Trophoblast cell (in vitro differentiated cells and primary cell): ENCODE data around the gene TUT7.
"Not testable (repeated sequence)": the region's sequence is repeated elsewhere in the genome, so short reads cannot be mapped to it uniquely, and the experiment has no call there.

ENCODE experiments used
- DNase-seq, 2 donors: peaks; one replicate each; pipeline ENCODE4 v3.0.0-alpha.2; 2016
- H2AFZ ChIP-seq: 2 replicates; pipeline ENCODE4 v1.6.1; 2013; ENCODE audit warnings: low read length, moderate library complexity, mild to moderate bottlenecking; ENCODE audit not compliant: insufficient read depth, poor library complexity
- H2AK5ac ChIP-seq: 2 replicates; pipeline ENCODE4 v1.6.1; 2013; ENCODE audit warnings: mild to moderate bottlenecking, low read length
- H2BK120ac ChIP-seq: 2 replicates; pipeline ENCODE4 v1.6.1; 2013; ENCODE audit warnings: low read length, mild to moderate bottlenecking, moderate library complexity; ENCODE audit not compliant: insufficient read depth, poor library complexity
- H2BK12ac ChIP-seq: 2 replicates; pipeline ENCODE4 v1.6.1; 2013; ENCODE audit warnings: mild to moderate bottlenecking, low read length, moderate library complexity
- H2BK5ac ChIP-seq: 2 replicates; pipeline ENCODE4 v1.6.1; 2013; ENCODE audit warnings: low read length, low read depth, moderate library complexity, mild to moderate bottlenecking; ENCODE audit not compliant: poor library complexity
- H3K14ac ChIP-seq: 2 replicates; pipeline ENCODE4 v1.6.1; 2013; ENCODE audit warnings: mild to moderate bottlenecking, low read length
- H3K18ac ChIP-seq: 2 replicates; pipeline ENCODE4 v1.6.1; 2013; ENCODE audit warnings: mild to moderate bottlenecking, low read length
- H3K23ac ChIP-seq: 2 replicates; pipeline ENCODE4 v1.6.1; 2013; ENCODE audit warnings: low read length
- H3K27ac ChIP-seq: 2 replicates; pipeline ENCODE4 v1.5.1; 2013; ENCODE audit warnings: low read depth, mild to moderate bottlenecking, inconsistent platforms, low read length, moderate library complexity
- H3K27me3 ChIP-seq: 2 replicates; pipeline ENCODE4 v1.6.1; 2013; ENCODE audit warnings: inconsistent platforms, mild to moderate bottlenecking, low read length, moderate library complexity; ENCODE audit not compliant: insufficient read depth
- H3K36me3 ChIP-seq, 2 experiments: 1 replicate in 1 of 2; 2 replicates in 1 of 2; pipeline ENCODE4 v1.6.1; 2013; ENCODE audit warnings: low read length in 2 of 2, mild to moderate bottlenecking in 2 of 2, moderate library complexity in 1 of 2; ENCODE audit not compliant: insufficient read depth in 2 of 2, control insufficient read depth in 1 of 2
- H3K4ac ChIP-seq: 2 replicates; pipeline ENCODE4 v1.6.1; 2013; ENCODE audit warnings: low read depth, mild to moderate bottlenecking, low read length, moderate library complexity
- H3K4me1 ChIP-seq, 2 experiments: 1 replicate in 1 of 2; 2 replicates in 1 of 2; pipeline ENCODE4 v1.6.1; 2013; ENCODE audit warnings: low read length in 2 of 2, mild to moderate bottlenecking in 2 of 2, moderate library complexity in 1 of 2; ENCODE audit not compliant: insufficient read depth in 2 of 2, control insufficient read depth in 1 of 2
- H3K4me2 ChIP-seq: 2 replicates; pipeline ENCODE4 v1.6.1; 2013; ENCODE audit warnings: inconsistent platforms, mild to moderate bottlenecking, low read length, moderate library complexity
- H3K4me3 ChIP-seq: 2 replicates; pipeline ENCODE4 v1.5.1; 2013; ENCODE audit warnings: mild to moderate bottlenecking, low read depth, low read length, inconsistent platforms
- H3K79me1 ChIP-seq: one replicate; pipeline ENCODE4 v1.6.1; 2013; ENCODE audit warnings: low read length
- H3K79me2 ChIP-seq: 2 replicates; pipeline ENCODE4 v1.6.1; 2013; ENCODE audit warnings: low read length, mild to moderate bottlenecking; ENCODE audit not compliant: control insufficient read depth, insufficient read depth, poor library complexity
- H3K9ac ChIP-seq: 2 replicates; pipeline ENCODE4 v1.6.1; 2013; ENCODE audit warnings: mild to moderate bottlenecking, low read length
- H3K9me3 ChIP-seq: 2 replicates; pipeline ENCODE4 v1.6.1; 2013; ENCODE audit warnings: low read depth, mild to moderate bottlenecking, control low read depth, inconsistent platforms, low read length; ENCODE audit not compliant: insufficient read depth
- H4K12ac ChIP-seq: 2 replicates; pipeline ENCODE4 v1.6.1; 2013; ENCODE audit warnings: low read depth, mild to moderate bottlenecking, low read length, moderate library complexity
- H4K8ac ChIP-seq: 2 replicates; pipeline ENCODE4 v1.6.1; 2013; ENCODE audit warnings: low read depth, mild to moderate bottlenecking, low read length, moderate library complexity
- H4K91ac ChIP-seq: one replicate; pipeline ENCODE4 v1.6.1; 2013; ENCODE audit warnings: low read depth, mild to moderate bottlenecking, low read length, moderate library complexity
- WGBS: extraction: QIAGEN DNeasy Blood & Tissue Kit; methylation state at CpG from one replicate; pipeline ENCODE4 v1.1.7; 2013; ENCODE audit warnings: missing lambda C conversion rate; ENCODE audit not compliant: insufficient read length, insufficient coverage; ENCODE audit errors: extremely low coverage; 5-methylcytosine and 5-hydroxymethylcytosine counted together

TUT7 gene

DNA sequence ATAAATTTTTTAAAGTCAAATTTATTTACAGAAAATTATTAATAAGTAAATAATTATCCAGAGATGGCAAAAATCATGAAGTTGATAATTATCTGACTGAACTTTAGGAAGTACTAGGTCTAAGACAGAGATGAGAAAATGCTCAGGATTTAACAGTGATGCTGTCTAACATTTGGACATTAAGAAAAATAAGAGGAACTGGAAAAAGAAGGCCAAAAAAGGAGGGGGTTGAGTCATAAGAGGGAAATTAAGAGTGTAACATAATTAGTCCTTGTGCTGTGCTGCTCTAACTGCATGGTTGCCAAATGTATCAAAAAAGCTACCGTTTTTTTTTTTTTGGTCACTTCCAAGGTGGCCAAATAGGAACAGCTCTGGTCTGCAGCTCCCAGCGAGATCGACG is 35.4 kb upstream of the TUT7 start:
- no peak overlapping the region for H3K4me3 ChIP-seq
- no peaks in the 10 kb centered on the region for H3K36me3 ChIP-seq
- no peak overlapping the region for H4K91ac ChIP-seq
- no peak overlapping the region for H3K4me2 ChIP-seq
- no peak overlapping the region for H3K18ac ChIP-seq
- H3K27ac ChIP-seq: no peak overlapping the region
- H2AFZ ChIP-seq: no peak overlapping the region
- no peak overlapping the region for H2BK5ac ChIP-seq
- no peak overlapping the region for H2BK12ac ChIP-seq
- no peak overlapping the region for H4K12ac ChIP-seq
- DNase-seq: no peak
- H3K9ac ChIP-seq: no peak overlapping the region
- no peaks in the 10 kb centered on the region for H3K9me3 ChIP-seq
- H3K14ac ChIP-seq: no peak overlapping the region
- no peak overlapping the region for H3K4ac ChIP-seq
- H3K27me3 ChIP-seq: no peaks in the 10 kb centered on the region
- no peaks in the 10 kb centered on the region for H3K79me1 ChIP-seq
- no peak overlapping the region for H2AK5ac ChIP-seq
- WGBS: no CpG with 5 or more reads among the region's 4 CpGs
- H4K8ac ChIP-seq: no peak overlapping the region
- H3K23ac ChIP-seq: no peak overlapping the region
- peaks cover 0 to 1% of the 10 kb centered on the region in 2 experiments for H3K4me1 ChIP-seq
- no peak overlapping the region for H2BK120ac ChIP-seq
- no peaks in the 10 kb centered on the region for H3K79me2 ChIP-seq

DNA sequence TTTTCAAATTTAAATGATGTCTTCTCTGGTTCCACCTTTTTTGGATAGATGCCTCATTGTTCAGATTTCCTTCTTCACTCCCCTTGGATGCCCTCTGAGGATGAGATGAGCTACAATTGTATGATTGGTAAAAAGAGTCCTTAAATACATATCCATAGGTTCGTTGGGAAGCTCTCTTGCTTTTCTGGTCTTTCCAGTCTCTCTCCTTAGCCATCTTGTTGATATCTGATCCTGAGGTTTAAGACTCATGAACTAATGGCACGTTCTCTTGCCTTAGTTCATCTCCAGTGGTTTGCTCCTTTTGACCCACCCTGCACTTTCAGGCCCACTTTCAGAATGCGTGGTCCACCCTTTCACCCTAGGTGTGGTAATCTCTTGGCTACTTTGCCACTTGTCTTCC is 33.2 kb upstream of the TUT7 start:
- no peak overlapping the region for H2BK120ac ChIP-seq
- peak in 1 of 2 donors; percentile 51 for DNase-seq
- no peak overlapping the region for H3K4me2 ChIP-seq
- no peak overlapping the region for H3K23ac ChIP-seq
- no peak overlapping the region for H3K27ac ChIP-seq
- H4K8ac ChIP-seq: no peak overlapping the region
- no peak overlapping the region for H4K91ac ChIP-seq
- no peak overlapping the region for H4K12ac ChIP-seq
- no CpG with 5 or more reads among the region's 3 CpGs for WGBS
- no peak overlapping the region for H2BK12ac ChIP-seq
- H3K27me3 ChIP-seq: no peaks in the 10 kb centered on the region
- no peak overlapping the region for H3K4ac ChIP-seq
- H3K14ac ChIP-seq: no peak overlapping the region
- no peaks in the 10 kb centered on the region for H3K79me1 ChIP-seq
- H3K4me1 ChIP-seq: peaks cover 0 to 1% of the 10 kb centered on the region in 2 experiments
- no peak overlapping the region for H2AK5ac ChIP-seq
- H2AFZ ChIP-seq: no peak overlapping the region
- H3K9me3 ChIP-seq: peaks cover 4% of the 10 kb centered on the region
- no peak overlapping the region for H3K18ac ChIP-seq
- H2BK5ac ChIP-seq: no peak overlapping the region
- no peak overlapping the region for H3K9ac ChIP-seq
- H3K4me3 ChIP-seq: no peak overlapping the region
- H3K36me3 ChIP-seq: no peaks in the 10 kb centered on the region
- H3K79me2 ChIP-seq: no peaks in the 10 kb centered on the region

DNA sequence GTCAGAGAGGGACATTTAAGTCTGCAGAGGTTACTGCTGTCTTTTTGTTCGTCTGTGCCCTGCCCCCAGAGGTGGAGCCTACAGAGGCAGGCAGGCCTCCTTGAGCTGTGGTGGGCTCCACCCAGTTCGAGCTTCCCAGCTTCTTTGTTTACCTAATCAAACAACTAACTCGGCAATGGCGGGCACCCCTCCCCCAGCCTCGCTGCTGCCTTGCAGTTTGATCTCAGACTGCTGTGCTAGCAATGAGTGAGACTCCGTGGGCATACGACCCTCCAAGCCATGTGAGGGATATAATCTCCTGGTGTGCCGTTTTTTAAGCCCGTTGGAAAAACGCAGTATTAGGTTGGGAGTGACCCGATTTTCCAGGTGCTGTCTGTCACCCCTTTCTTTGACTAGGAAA is 28.8 kb upstream of the TUT7 start:
- H3K27ac ChIP-seq, H3K4me3 ChIP-seq, H3K9me3 ChIP-seq, H3K9ac ChIP-seq, H3K79me2 ChIP-seq, H2BK120ac ChIP-seq, H3K4me1 ChIP-seq, H2AFZ ChIP-seq, H4K8ac ChIP-seq, H4K12ac ChIP-seq, H3K36me3 ChIP-seq, H3K18ac ChIP-seq, H3K23ac ChIP-seq, H2BK12ac ChIP-seq, H3K14ac ChIP-seq, H3K4ac ChIP-seq, H4K91ac ChIP-seq, H3K4me2 ChIP-seq, H2BK5ac ChIP-seq, H3K79me1 ChIP-seq, DNase-seq, H3K27me3 ChIP-seq, H2AK5ac ChIP-seq: not testable (repeated sequence)
- WGBS: no CpG with 5 or more reads among the region's 11 CpGs

DNA sequence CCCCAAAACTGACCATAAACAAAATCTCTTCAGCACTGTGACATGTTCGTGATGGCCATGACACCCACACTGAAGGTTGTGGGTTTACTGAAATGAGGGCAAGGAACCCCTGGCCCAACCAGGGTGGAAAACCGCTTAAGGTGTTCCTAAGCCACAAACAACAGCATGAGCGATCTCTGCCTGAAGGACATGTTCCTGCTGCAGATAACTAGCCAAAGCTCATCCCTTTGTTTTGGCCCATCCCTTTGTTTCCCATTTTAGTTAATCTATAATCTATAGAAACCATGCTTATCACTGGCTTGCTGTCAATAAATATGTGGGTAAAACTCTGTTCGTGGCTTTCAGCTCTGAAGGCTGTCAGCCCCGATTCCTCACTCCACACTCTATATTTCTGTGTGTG is 21.8 kb upstream of the TUT7 start:
- H3K14ac ChIP-seq: no peak overlapping the region
- H3K79me2 ChIP-seq: no peaks in the 10 kb centered on the region
- H2AK5ac ChIP-seq: no peak overlapping the region
- no peak overlapping the region for H3K4me2 ChIP-seq
- no peak overlapping the region for H3K9ac ChIP-seq
- H3K18ac ChIP-seq: no peak overlapping the region
- H4K12ac ChIP-seq: no peak overlapping the region
- H3K27ac ChIP-seq: no peak overlapping the region
- peaks cover 7% of the 10 kb centered on the region for H3K9me3 ChIP-seq
- no peaks in the 10 kb centered on the region for H3K27me3 ChIP-seq
- DNase-seq: no peak
- no peaks in the 10 kb centered on the region for H3K36me3 ChIP-seq
- H3K4me3 ChIP-seq: no peak overlapping the region
- H4K8ac ChIP-seq: no peak overlapping the region
- no peak overlapping the region for H4K91ac ChIP-seq
- no peak overlapping the region for H3K4ac ChIP-seq
- H2BK120ac ChIP-seq: no peak overlapping the region
- H3K79me1 ChIP-seq: no peaks in the 10 kb centered on the region
- H2BK5ac ChIP-seq: no peak overlapping the region
- no CpG with 5 or more reads among the region's 5 CpGs for WGBS
- H2AFZ ChIP-seq: no peak overlapping the region
- H3K4me1 ChIP-seq: no peaks in the 10 kb centered on the region
- H3K23ac ChIP-seq: no peak overlapping the region
- H2BK12ac ChIP-seq: no peak overlapping the region
